B cell (primary cell): ENCODE results near the gene MAN2B1. TPM values are rescaled to one million over a fixed set of nuclear protein-coding genes. Genes with fewer than 3 reads are reported as not detected.

Experiments
- ATAC-seq: fragments of 200-7000 bp; cut with Tn5 transposase; one replicate; pipeline ENCODE4 v1.10.0; 2021; ENCODE audit warnings: low read depth, mild to moderate bottlenecking, moderate number of reproducible peaks, moderate library complexity
- CTCF ChIA-PET: fragments of 350-600 bp; sonication (Branson Sonifier 250); formaldehyde crosslinking; loops from one replicate; lab custom pipeline; 2021; ENCODE audit warnings: antibody characterized with exemption, inconsistent platforms; lab: Charles Lee
- POLR2A ChIA-PET: fragments of 350-600 bp; sonication (Branson Sonifier 250); formaldehyde crosslinking; loops from one replicate; lab custom pipeline; 2021; ENCODE audit warnings: antibody characterized with exemption; lab: Charles Lee
- DNase-seq: peaks from one replicate; pipeline ENCODE4 v3.0.0; 2013
- H2AFZ ChIP-seq: 2 replicates; pipeline ENCODE4 v1.6.1; 2012; ENCODE audit warnings: mild to moderate bottlenecking, low read depth, low read length; ENCODE audit not compliant: insufficient read depth, poor library complexity, severe bottlenecking
- H3K27ac ChIP-seq, 2 donors: 1 replicate in 1 of 2; 2 replicates in 1 of 2; pipeline ENCODE4 v1.5.1; 2012 to 2013; ENCODE audit warnings: low read length in 2 of 2, mild to moderate bottlenecking in 2 of 2, moderate library complexity in 1 of 2
- H3K27me3 ChIP-seq, 4 experiments: fragments of 200-600 bp in 1 of 4; sonication (generic) in 1 of 4; replicated peaks in 1 of 4; 1 replicate in 2 of 4; 2 replicates in 2 of 4; pipeline versions ENCODE4 v1.6.1 to v1.7.0; 2013 to 2016; ENCODE audit warnings: low read length in 3 of 4, mild to moderate bottlenecking in 2 of 4, mixed read lengths in 1 of 4, moderate library complexity in 1 of 4; ENCODE audit not compliant: insufficient read depth in 4 of 4, control insufficient read depth in 3 of 4; ENCODE audit errors: control extremely low read depth in 1 of 4
- H3K36me3 ChIP-seq, 2 experiments: replicated peaks in 1 of 2; 1 replicate in 1 of 2; 2 replicates in 1 of 2; pipeline versions ENCODE4 v1.6.1 to v1.7.1; 2013; ENCODE audit warnings: low read length in 1 of 2; ENCODE audit not compliant: insufficient read depth in 2 of 2, control insufficient read depth in 1 of 2; ENCODE audit errors: control extremely low read depth in 1 of 2, extremely low read depth in 1 of 2
- H3K4me1 ChIP-seq, 2 donors: fragments of 200-600 bp in 1 of 2; sonication (generic) in 1 of 2; 1 replicate in 1 of 2; 2 replicates in 1 of 2; pipeline versions ENCODE4 v1.5.1 to v1.6.1; 2013 to 2017; ENCODE audit warnings: low read length in 2 of 2; ENCODE audit not compliant: control insufficient read depth in 2 of 2, insufficient read depth in 2 of 2
- H3K4me2 ChIP-seq: replicated peaks from 2 replicates; pipeline ENCODE3; 2012; ENCODE audit warnings: mild to moderate bottlenecking, low read depth, low read length; ENCODE audit not compliant: poor library complexity, severe bottlenecking
- H3K4me3 ChIP-seq, 5 experiments: fragments of 200-600 bp in 1 of 5; sonication (generic) in 1 of 5; 1 replicate in 3 of 5; 2 replicates in 2 of 5; pipeline versions ENCODE4 v1.5.1 to v1.7.0; 2011 to 2016; ENCODE audit warnings: low read length in 4 of 5, mild to moderate bottlenecking in 4 of 5, low read depth in 2 of 5, control low read depth in 1 of 5, moderate library complexity in 1 of 5; ENCODE audit not compliant: insufficient read depth in 1 of 5; ENCODE audit errors: control extremely low read depth in 1 of 5, extremely low read depth in 1 of 5
- H3K79me2 ChIP-seq: fragments of 200-600 bp; sonication (generic); one replicate; pipeline ENCODE4 v1.6.0; 2016; ENCODE audit warnings: low read length; ENCODE audit not compliant: control insufficient read depth, insufficient read depth
- H3K9ac ChIP-seq: fragments of 200-600 bp; sonication (generic); 2 replicates; pipeline ENCODE4 v1.6.1; 2017; ENCODE audit warnings: mild to moderate bottlenecking, low read length, moderate library complexity
- H3K9me3 ChIP-seq, 3 donors: one replicate each; pipeline versions ENCODE4 v1.6.1 to v1.7.1; 2013; ENCODE audit warnings: low read length in 2 of 3; ENCODE audit not compliant: control insufficient read depth in 2 of 3, insufficient read depth in 1 of 3; ENCODE audit errors: control extremely low read depth in 1 of 3
- H4K20me1 ChIP-seq: 2 replicates; pipeline ENCODE4 v1.6.0; 2012; ENCODE audit warnings: mild to moderate bottlenecking, low read length; ENCODE audit not compliant: insufficient read depth, control insufficient read depth, poor library complexity, severe bottlenecking
- H3K27ac Mint-ChIP-seq: one replicate; pipeline ENCODE4 v1.8.0; 2021; ENCODE audit warnings: mixed read lengths
- H3K27me3 Mint-ChIP-seq: one replicate; pipeline ENCODE4 v1.8.0; 2021; ENCODE audit warnings: mixed read lengths
- H3K4me1 Mint-ChIP-seq: one replicate; pipeline ENCODE4 v1.8.0; 2021; ENCODE audit warnings: mixed read lengths
- H3K4me3 Mint-ChIP-seq: one replicate; pipeline ENCODE4 v1.8.0; 2021; ENCODE audit warnings: mixed read lengths
- H3K9me3 Mint-ChIP-seq: one replicate; pipeline ENCODE4 v1.8.0; 2022; ENCODE audit warnings: mixed read lengths; ENCODE audit not compliant: insufficient read depth
- EZH2 ChIP-seq: IDR thresholded peaks from 2 replicates; pipeline ENCODE4 v1.6.1; 2012; ENCODE audit warnings: borderline replicate concordance, low read depth, mild to moderate bottlenecking, moderate library complexity, low read length; ENCODE audit not compliant: insufficient read depth, poor library complexity, severe bottlenecking
- WGBS: methylation state at CpG from one replicate; pipeline ENCODE4 v1.1.5; 2013; ENCODE audit warnings: missing lambda C conversion rate; ENCODE audit not compliant: insufficient coverage; 5-methylcytosine and 5-hydroxymethylcytosine counted together
- intact Hi-C: fragments of 100-400 bp; cut with micrococcal nuclease; formaldehyde crosslinking; loops from one replicate; pipeline ENCODE4 v1.10.0; 2022
- polyA plus RNA-seq: library from polyadenylated mRNA; depleted of rRNA; stranded (reverse); fragments of >200 nt; gene quantifications from 2 replicates; pipeline ENCODE4 v1.2.3, GENCODE V29; 2012
- total RNA-seq, 2 donors: library from RNA; stranded (reverse); fragments of 120-200 nt in 1 of 2; gene quantifications; 1 replicate in 1 of 2; 2 replicates in 1 of 2; pipeline versions ENCODE4 v1.2.3 to v1.2.4, GENCODE V29; 2013 to 2022
- TF ChIP-seq, protein P1 (sequence below): fragments of 200-600 bp; IDR thresholded peaks from one replicate; pipeline ENCODE4 v1.8.0; 2022; ENCODE audit warnings: antibody characterized with exemption, mild to moderate bottlenecking

The MAN2B1 gene
- total and polyA plus RNA-seq, 2 donors (not counting 1 experiment from before 2014, with no cell fraction given), result 183 to 256 TPM

GRCh38 chr19:12695997-12696365 lies 29.4 kb upstream of the MAN2B1 start:
- peak overlapping the region; percentile 90 for H2AFZ ChIP-seq
- Mint-ChIP-seq H3K27me3 (no peaks in the 10 kb centered on the region), H3K4me1 (peaks cover 10% of the 10 kb centered on the region), H3K9me3 (no peaks in the 10 kb centered on the region), H3K27ac (peak overlapping the region; percentile 98), H3K4me3 (peak overlapping the region; percentile 94)
- TF ChIP-seq, protein P1, sequence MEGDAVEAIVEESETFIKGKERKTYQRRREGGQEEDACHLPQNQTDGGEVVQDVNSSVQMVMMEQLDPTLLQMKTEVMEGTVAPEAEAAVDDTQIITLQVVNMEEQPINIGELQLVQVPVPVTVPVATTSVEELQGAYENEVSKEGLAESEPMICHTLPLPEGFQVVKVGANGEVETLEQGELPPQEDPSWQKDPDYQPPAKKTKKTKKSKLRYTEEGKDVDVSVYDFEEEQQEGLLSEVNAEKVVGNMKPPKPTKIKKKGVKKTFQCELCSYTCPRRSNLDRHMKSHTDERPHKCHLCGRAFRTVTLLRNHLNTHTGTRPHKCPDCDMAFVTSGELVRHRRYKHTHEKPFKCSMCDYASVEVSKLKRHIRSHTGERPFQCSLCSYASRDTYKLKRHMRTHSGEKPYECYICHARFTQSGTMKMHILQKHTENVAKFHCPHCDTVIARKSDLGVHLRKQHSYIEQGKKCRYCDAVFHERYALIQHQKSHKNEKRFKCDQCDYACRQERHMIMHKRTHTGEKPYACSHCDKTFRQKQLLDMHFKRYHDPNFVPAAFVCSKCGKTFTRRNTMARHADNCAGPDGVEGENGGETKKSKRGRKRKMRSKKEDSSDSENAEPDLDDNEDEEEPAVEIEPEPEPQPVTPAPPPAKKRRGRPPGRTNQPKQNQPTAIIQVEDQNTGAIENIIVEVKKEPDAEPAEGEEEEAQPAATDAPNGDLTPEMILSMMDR, result no peak
- TF ChIP-seq EZH2, result no peak
- H3K4me1 ChIP-seq, result peaks cover 13 to 17% of the 10 kb centered on the region in 2 donors
- H3K79me2 ChIP-seq, result no peaks in the 10 kb centered on the region
- no peaks in the 10 kb centered on the region for H3K27me3 ChIP-seq
- intact Hi-C loops, result loop anchor here (1.0 to 2.0 kb wide), 5 partner anchors 15 to 1191 kb away; partner anchors contain the start of genes DHPS, GET3, TNPO2 and ZNF653
- ATAC-seq (no peak), DNase-seq (no peak)
- CTCF ChIA-PET, result interaction anchor here (0.5 to 3.5 kb wide), 5 partner anchors 15 to 132 kb away, joined by 3 to 16 read pairs (median 6); no protein-coding TSS in a partner anchor
- H4K20me1 ChIP-seq, result no peaks in the 10 kb centered on the region
- peak overlapping the region; percentile 85 to 93 for H3K27ac ChIP-seq
- peaks cover 0 to 4% of the 10 kb centered on the region in 2 experiments for H3K36me3 ChIP-seq
- WGBS, result 4% methylated on average over 36 of the region's 36 CpGs
- POLR2A ChIA-PET, result interaction anchor here (0.6 to 2.6 kb wide), 8 partner anchors 14 to 242 kb away, joined by 3 to 12 read pairs (median 6); partner anchors contain the start of genes CALR, DHPS and RTBDN
- no peaks in the 10 kb centered on the region for H3K9me3 ChIP-seq
- peak overlapping the region in 4 of 5 experiments; percentile 64 to 88 (median 79) for H3K4me3 ChIP-seq
- peak overlapping the region; percentile 99 for H3K4me2 ChIP-seq
- peak overlapping the region; percentile 79 for H3K9ac ChIP-seq

DNA sequence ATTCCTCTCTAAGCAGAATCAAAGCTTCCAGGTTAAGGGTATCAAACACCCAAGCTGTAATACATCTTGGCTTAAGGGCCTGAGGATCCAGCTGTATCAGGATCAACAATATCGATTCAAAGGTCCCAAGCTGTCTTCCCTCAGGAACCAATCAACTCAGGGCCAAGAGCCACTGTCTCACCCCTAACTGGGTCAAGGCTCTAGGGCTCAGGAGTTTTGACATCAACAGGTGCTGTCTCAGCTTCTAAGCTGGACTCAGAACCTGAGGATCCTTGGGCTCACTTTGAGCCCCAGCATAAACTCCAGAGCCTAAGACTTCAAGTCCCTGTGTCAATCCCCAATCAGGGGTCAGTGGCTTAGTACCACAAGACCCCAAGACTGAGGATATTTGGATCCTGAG lies 29.0 kb upstream of the MAN2B1 start:
- no peaks in the 10 kb centered on the region for H3K27me3 ChIP-seq
- WGBS, result 100% methylated on average over 1 of the region's 1 CpG
- peak overlapping the region; percentile 78 for H3K27ac Mint-ChIP-seq
- DNase-seq (no peak), ATAC-seq (no peak)
- ChIA-PET POLR2A (interaction anchor here (1.1 to 2.6 kb wide), 3 partner anchors 14 to 93 kb away, joined by 3 to 12 read pairs (median 8); partner anchors contain the start of gene DHPS), CTCF (interaction anchor here (0.6 to 3.5 kb wide), 5 partner anchors 18 to 131 kb away, joined by 3 to 16 read pairs (median 4); no protein-coding TSS in a partner anchor)
- H3K36me3 ChIP-seq, result no peaks in the 10 kb centered on the region
- H4K20me1 ChIP-seq, result no peaks in the 10 kb centered on the region
- no peak overlapping the region for H3K27ac ChIP-seq
- H3K4me2 ChIP-seq, result peak overlapping the region; percentile 99
- H3K9ac ChIP-seq, result peak overlapping the region; percentile 79
- TF ChIP-seq EZH2, result no peak
- TF ChIP-seq, protein P1, result no peak
- H2AFZ ChIP-seq, result peak overlapping the region; percentile 90
- H3K27me3 Mint-ChIP-seq, result no peaks in the 10 kb centered on the region
- peaks cover 13 to 17% of the 10 kb centered on the region in 2 donors for H3K4me1 ChIP-seq
- H3K4me1 Mint-ChIP-seq, result peaks cover 10% of the 10 kb centered on the region
- intact Hi-C loops, result no loop called here
- H3K9me3 ChIP-seq, result no peaks in the 10 kb centered on the region
- no peaks in the 10 kb centered on the region for H3K9me3 Mint-ChIP-seq
- H3K4me3 Mint-ChIP-seq, result peak overlapping the region; percentile 81
- no peaks in the 10 kb centered on the region for H3K79me2 ChIP-seq
- peak overlapping the region in 2 of 5 experiments; percentile 76 to 82 for H3K4me3 ChIP-seq
